Smooth muscle cell of bladder (primary cell): ENCODE results near the gene PRLR. TPM values are rescaled to one million over a fixed set of nuclear protein-coding genes. Genes with fewer than 3 reads are reported as not detected.

ENCODE experiments used
- total RNA-seq: library from RNA; depleted of rRNA; stranded (reverse); fragments of >200 nt; gene quantifications from 2 replicates; pipeline ENCODE4 v1.2.3, GENCODE V29; 2014

The PRLR gene
- 0.14 and 0.18 TPM in 2 replicates for total RNA-seq

DNA sequence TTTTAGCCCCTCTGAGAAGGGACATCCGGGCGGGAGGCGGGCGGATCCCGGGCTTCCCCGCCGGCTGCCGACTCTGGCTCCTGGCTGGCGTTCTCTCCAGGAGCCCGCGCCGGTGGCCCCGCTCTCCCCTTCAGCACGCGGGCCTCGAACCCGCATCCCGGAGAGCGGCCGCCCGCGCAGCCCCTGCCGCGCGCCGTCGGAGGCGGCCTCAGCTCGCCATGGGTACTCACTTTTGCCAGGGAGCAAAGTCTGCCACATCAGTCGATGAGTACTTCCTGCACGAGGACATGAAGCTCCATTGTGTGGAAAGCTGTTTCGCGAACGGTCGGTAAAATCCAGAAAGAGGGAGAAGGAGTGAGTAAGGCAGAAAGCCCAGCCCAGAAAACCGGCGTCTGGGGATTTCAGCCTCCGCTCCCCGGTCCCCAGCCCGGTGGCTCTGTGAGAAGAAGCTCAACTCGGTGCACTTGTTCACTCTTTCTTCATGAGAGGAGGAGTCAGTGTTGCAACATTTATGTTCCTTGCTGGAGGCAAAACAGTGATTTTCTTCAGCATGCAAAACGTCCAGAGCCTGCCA, at the start of gene PRLR:
Gene PRLR (minus strand): TSS at position 450 of the 574 bp plus-strand sequence. CDS start 140,867 bp downstream, outside the sequence.

DNA sequence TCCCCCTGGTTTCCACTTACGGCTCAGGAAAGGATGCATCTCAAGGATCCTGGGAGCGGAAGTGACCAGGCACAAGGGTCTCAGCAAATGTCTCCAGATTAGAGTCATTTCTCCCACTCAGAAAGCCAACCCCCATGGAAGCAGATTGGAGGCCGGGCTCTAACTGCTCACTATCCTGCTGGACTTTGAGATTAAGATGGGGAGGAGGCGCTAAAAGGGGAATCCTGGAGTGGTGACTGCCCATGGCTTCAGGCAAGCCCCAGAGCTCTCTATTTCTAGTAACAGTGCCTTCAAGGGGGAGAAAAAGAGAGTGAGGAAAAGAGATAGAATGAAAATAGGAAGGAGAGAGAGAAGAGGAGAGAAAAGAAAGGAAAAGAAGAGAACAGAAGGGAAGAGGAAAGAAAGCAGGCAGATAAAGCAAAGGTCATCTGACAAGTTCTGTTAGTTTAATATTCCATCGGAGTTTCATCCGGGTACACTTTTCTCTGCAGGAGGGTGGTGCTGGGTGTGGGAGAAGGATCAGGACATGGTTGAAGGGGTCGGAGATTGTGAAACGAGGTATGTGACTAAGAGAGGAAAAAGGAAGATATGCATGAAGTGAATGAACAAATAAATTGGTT, 182.4 kb downstream of the PRLR start, which contains the start of gene AGXT2:
Gene AGXT2 (minus strand): TSS at position 165 of the 620 bp plus-strand sequence. CDS start 57 bp downstream, at position 108.

Other genes with a start within 250 kb of the PRLR start
- not detected in 2 replicates for gene AGXT2, start 182.5 kb downstream of the PRLR start, total RNA-seq